GM23338 (cell line): Measurements from ENCODE around the gene VPS13A. TPM values are rescaled to one million over a fixed set of nuclear protein-coding genes. Genes with fewer than 3 reads are reported as not detected.

Experiments
- ATAC-seq: fragments of 200-7000 bp; cut with Tn5 transposase; 3 replicates; pipeline ENCODE4 v1.9.1; 2020
- DNase-seq: peaks from one replicate; pipeline ENCODE4 v3.0.0-alpha.2; 2015; ENCODE audit warnings: low spot score
- H2AFZ ChIP-seq: fragments of 200-600 bp; sonication (generic); 2 replicates; pipeline ENCODE4 v1.8.0; 2016; ENCODE audit warnings: antibody characterized with exemption, mild to moderate bottlenecking, moderate library complexity
- H3F3A ChIP-seq: fragments of 200-600 bp; sonication (generic); replicated peaks from 2 replicates; pipeline ENCODE4 v1.8.0; 2017; ENCODE audit warnings: antibody characterized with exemption, mixed run types, low read depth
- H3K27ac ChIP-seq: fragments of 200-600 bp; sonication (generic); 2 replicates; pipeline ENCODE4 v1.6.1; 2016; ENCODE audit warnings: low read depth
- H3K27me3 ChIP-seq: fragments of 200-600 bp; sonication (generic); 2 replicates; pipeline ENCODE4 v1.8.0; 2016; ENCODE audit warnings: mild to moderate bottlenecking, mixed run types, moderate library complexity; ENCODE audit not compliant: insufficient read depth
- H3K36me3 ChIP-seq: fragments of 200-600 bp; sonication (generic); 2 replicates; pipeline ENCODE4 v1.8.0; 2016; ENCODE audit warnings: mild to moderate bottlenecking; ENCODE audit not compliant: insufficient read depth
- H3K4me1 ChIP-seq: fragments of 200-600 bp; sonication (generic); 2 replicates; pipeline ENCODE4 v1.8.0; 2016; ENCODE audit warnings: mild to moderate bottlenecking, moderate library complexity; ENCODE audit not compliant: insufficient read depth
- H3K4me2 ChIP-seq: fragments of 200-600 bp; sonication (generic); 2 replicates; pipeline ENCODE4 v1.7.1; 2017; ENCODE audit warnings: mixed run types
- H3K4me3 ChIP-seq: fragments of 200-600 bp; sonication (generic); 2 replicates; pipeline ENCODE4 v1.6.1; 2016; ENCODE audit warnings: mixed run types
- H3K79me2 ChIP-seq: fragments of 200-600 bp; sonication (generic); replicated peaks from 2 replicates; pipeline ENCODE4 v1.8.0; 2017; ENCODE audit warnings: mild to moderate bottlenecking; ENCODE audit not compliant: insufficient read depth
- H3K9me2 ChIP-seq: fragments of 200-600 bp; sonication (generic); 2 replicates; pipeline ENCODE4 v1.8.0; 2017; ENCODE audit not compliant: insufficient read depth
- H4K20me1 ChIP-seq: fragments of 200-600 bp; sonication (generic); replicated peaks from 2 replicates; pipeline ENCODE4 v1.8.0; 2017; ENCODE audit warnings: mild to moderate bottlenecking; ENCODE audit not compliant: insufficient read depth
- H3K27ac Mint-ChIP-seq: 2 replicates; pipeline ENCODE4 v1.8.0; 2020; ENCODE audit warnings: inconsistent platforms, mild to moderate bottlenecking, moderate library complexity, mixed read lengths
- H3K27me3 Mint-ChIP-seq: 3 replicates; pipeline ENCODE4 v1.8.0; 2022; ENCODE audit warnings: low read depth, mild to moderate bottlenecking, moderate library complexity, mixed read lengths, inconsistent platforms; ENCODE audit not compliant: insufficient read depth, poor library complexity
- H3K36me3 Mint-ChIP-seq: 3 replicates; pipeline ENCODE4 v1.8.0; 2021; ENCODE audit warnings: low read depth, mild to moderate bottlenecking, inconsistent platforms, moderate library complexity, mixed read lengths
- H3K4me1 Mint-ChIP-seq: 3 replicates; pipeline ENCODE4 v1.8.0; 2020; ENCODE audit warnings: mild to moderate bottlenecking, inconsistent platforms, mixed read lengths
- H3K4me3 Mint-ChIP-seq: 3 replicates; pipeline ENCODE4 v1.8.0; 2021; ENCODE audit warnings: moderate library complexity, mild to moderate bottlenecking, inconsistent platforms, mixed read lengths
- H3K9me3 Mint-ChIP-seq: 3 replicates; pipeline ENCODE4 v1.8.0; 2020; ENCODE audit warnings: moderate library complexity, mild to moderate bottlenecking, inconsistent platforms, mixed read lengths
- CREB1 ChIP-seq: fragments of 250-450 bp; sonication (Bioruptor Pico); IDR thresholded peaks from 2 replicates; pipeline ENCODE4 v1.5.0; 2020; ENCODE audit warnings: low read depth, mild to moderate bottlenecking, moderate library complexity
- CTCF ChIP-seq, 2 experiments: fragments of 200-600 bp in 1 of 2; sonication (generic) in 1 of 2; conservative IDR thresholded peaks; 2 replicates each; pipeline versions ENCODE4 v1.5.1 to v1.6.1; 2016 to 2017; ENCODE audit warnings: antibody characterized with exemption in 2 of 2, low read depth in 2 of 2, mild to moderate bottlenecking in 2 of 2, moderate library complexity in 1 of 2
- ETS1 ChIP-seq: IDR thresholded peaks from 2 replicates; pipeline ENCODE4 v1.6.1; 2016; ENCODE audit warnings: antibody characterized with exemption
- EZH2 ChIP-seq: fragments of 200-600 bp; sonication (generic); IDR thresholded peaks from one replicate; pipeline ENCODE4 v1.8.0; 2017; ENCODE audit warnings: antibody characterized with exemption, mild to moderate bottlenecking, low read depth; ENCODE audit not compliant: unreplicated experiment
- EZH2phosphoT487 ChIP-seq: fragments of 200-600 bp; sonication (generic); IDR thresholded peaks from one replicate; pipeline ENCODE4 v1.8.1; 2018; ENCODE audit warnings: antibody characterized with exemption; ENCODE audit not compliant: unreplicated experiment
- JUNB ChIP-seq: IDR thresholded peaks from one replicate; pipeline ENCODE4 v1.6.1; 2016; ENCODE audit warnings: antibody characterized with exemption; ENCODE audit not compliant: unreplicated experiment
- NANOG ChIP-seq: IDR thresholded peaks from 2 replicates; pipeline ENCODE4 v1.6.1; 2016; ENCODE audit warnings: antibody characterized with exemption, borderline replicate concordance
- POLR2AphosphoS5 ChIP-seq: IDR thresholded peaks from 2 replicates; pipeline ENCODE4 v1.6.1; 2016; ENCODE audit warnings: antibody characterized with exemption, low read depth
- REST ChIP-seq: IDR thresholded peaks from one replicate; pipeline ENCODE4 v1.6.1; 2018; ENCODE audit warnings: antibody characterized with exemption; ENCODE audit not compliant: unreplicated experiment
- STAT1 ChIP-seq: IDR thresholded peaks from one replicate; pipeline ENCODE4 v1.6.1; 2016; ENCODE audit warnings: antibody characterized with exemption; ENCODE audit not compliant: unreplicated experiment
- ZNF114 ChIP-seq: fragments of 250-450 bp; sonication (Bioruptor Pico); IDR thresholded peaks from 2 replicates; pipeline ENCODE4 v1.5.0; 2020; ENCODE audit warnings: mild to moderate bottlenecking, moderate library complexity
- ZNF331 ChIP-seq: fragments of 250-450 bp; sonication (Bioruptor Pico); IDR thresholded peaks from 2 replicates; pipeline ENCODE4 v1.5.0; 2020; ENCODE audit warnings: low read depth, mild to moderate bottlenecking, moderate library complexity
- ZNF462 ChIP-seq: fragments of 250-450 bp; sonication (Bioruptor Pico); IDR thresholded peaks from 2 replicates; pipeline ENCODE4 v1.5.0; 2020; ENCODE audit warnings: mild to moderate bottlenecking, moderate library complexity
- polyA plus RNA-seq: library from polyadenylated mRNA; unstranded; fragments of >200 nt; fragmentation: Nextera tagmentation; extraction: Ambion mirVana; gene quantifications from 2 replicates; pipeline ENCODE4 v1.2.1, GENCODE V29; 2016
- total RNA-seq: library from RNA; depleted of rRNA; stranded (reverse); fragments of >200 nt; shearing (Covaris generic); gene quantifications from 2 replicates; pipeline ENCODE4 v1.2.3, GENCODE V29; 2014

The VPS13A gene
- total and polyA plus RNA-seq, 2 experiments from 2014 or later, result 45.9 to 68.1 TPM

- no peak overlapping the region for H3K4me2 ChIP-seq
Measured at GRCh38 chr9:77284616-77285015, 107.3 kb downstream of the VPS13A start.

More at GRCh38 chr9:77284616-77285015, 107.3 kb downstream of the VPS13A start:
- H3K36me3 ChIP-seq, result no peaks in the 10 kb centered on the region; the same call in 1 of the 2 replicates
- peaks cover 16% of the 10 kb centered on the region for H3K36me3 Mint-ChIP-seq
- no peak for ATAC-seq
- H3K4me1 ChIP-seq, result peaks cover 4% of the 10 kb centered on the region; the same call in 1 of the 2 replicates
- no peak for DNase-seq
- H3K27me3 Mint-ChIP-seq, result no peaks in the 10 kb centered on the region
- H3F3A ChIP-seq, result no peaks in the 10 kb centered on the region
- H4K20me1 ChIP-seq, result no peaks in the 10 kb centered on the region
- H3K4me1 Mint-ChIP-seq, result no peaks in the 10 kb centered on the region; the same call in 2 of the 3 replicates
- TF ChIP-seq REST (no peak), ZNF462 (CRISPR knock-in tag) (no peak), CTCF (conservative IDR thresholded peaks at IDR 0.05; ENCODE audit: low read depth in 2 of 2) (no peak), NANOG (no peak), ETS1 (no peak), EZH2 (no peak), POLR2AphosphoS5 (no peak), ZNF331 (CRISPR knock-in tag) (no peak), JUNB (no peak), EZH2phosphoT487 (no peak), CREB1 (CRISPR knock-in tag) (no peak), ZNF114 (CRISPR knock-in tag) (no peak), STAT1 (no peak)
- no peaks in the 10 kb centered on the region for H3K9me2 ChIP-seq
- 0 out of 2 replicates have a peak, but pooled peaks cover 9% of the 10 kb centered on the region for H3K79me2 ChIP-seq
- H3K4me3 Mint-ChIP-seq, result no peak overlapping the region
- H3K27ac Mint-ChIP-seq, result no peak overlapping the region
- H3K27me3 ChIP-seq, result no peaks in the 10 kb centered on the region
- peaks cover 7% of the 10 kb centered on the region; the same call in 2 of the 3 replicates for H3K9me3 Mint-ChIP-seq
- no peak overlapping the region for H3K4me3 ChIP-seq
- H2AFZ ChIP-seq, result no peak overlapping the region
- H3K27ac ChIP-seq, result no peak overlapping the region
